Fibroblast of gingiva (primary cell): ENCODE measurements around the gene SEPTIN7.
"Not testable (repeated sequence)": the region's sequence is repeated elsewhere in the genome, so short reads cannot be mapped to it uniquely, and the experiment has no call there.

Source experiments
- DNase-seq: peaks from one replicate; pipeline ENCODE4 v3.0.0-alpha.2; 2011; ENCODE audit warnings: low read depth

Gene SEPTIN7

GRCh38 chr7:35800718-35801391 is at the start of gene SEPTIN7:
TSS of gene SEPTIN7 (plus strand) at chr7:35801057. CDS start at chr7:35801210, 153 bp downstream.
- DNase-seq: peak; percentile 99

- DNase-seq: no peak
These were observed 48.1 kb upstream of the SEPTIN7 start for GRCh38 chr7:35752742-35753141.

GRCh38 chr7:35753761-35754603 is 46.9 kb upstream of the SEPTIN7 start:
- peak; percentile 51 for DNase-seq

GRCh38 chr7:35754741-35755140 is 46.1 kb upstream of the SEPTIN7 start:
- peak; percentile 22 for DNase-seq

GRCh38 chr7:35755711-35756110 is 45.1 kb upstream of the SEPTIN7 start:
- no peak for DNase-seq

GRCh38 chr7:35756453-35756852 is 44.4 kb upstream of the SEPTIN7 start:
- not testable (repeated sequence) for DNase-seq

- no peak for DNase-seq
These were observed 43.3 kb upstream of the SEPTIN7 start for GRCh38 chr7:35757574-35757973.

- DNase-seq: no peak
These were observed 42.4 kb upstream of the SEPTIN7 start for GRCh38 chr7:35758421-35758820.

GRCh38 chr7:35760143-35760745 is 40.6 kb upstream of the SEPTIN7 start:
- peak; percentile 34 for DNase-seq

- no peak for DNase-seq
These were observed 38.8 kb upstream of the SEPTIN7 start for GRCh38 chr7:35761871-35762677.

- no peak for DNase-seq
These were observed 38.1 kb upstream of the SEPTIN7 start for GRCh38 chr7:35762781-35763180.

- DNase-seq: no peak
These were observed 32.5 kb upstream of the SEPTIN7 start for GRCh38 chr7:35768346-35768745.

- DNase-seq: no peak
These were observed 29.1 kb upstream of the SEPTIN7 start for GRCh38 chr7:35771776-35772175.

GRCh38 chr7:35773994-35774393 is 26.9 kb upstream of the SEPTIN7 start:
- no peak for DNase-seq

GRCh38 chr7:35776686-35777085 is 24.2 kb upstream of the SEPTIN7 start:
- no peak for DNase-seq

GRCh38 chr7:35777121-35777520 is 23.7 kb upstream of the SEPTIN7 start:
- DNase-seq: no peak

- no peak for DNase-seq
These were observed 20.8 kb upstream of the SEPTIN7 start for GRCh38 chr7:35780070-35780469.

GRCh38 chr7:35781200-35781701 is 19.6 kb upstream of the SEPTIN7 start:
- DNase-seq: no peak

GRCh38 chr7:35781767-35782515 is 18.9 kb upstream of the SEPTIN7 start:
- no peak for DNase-seq

- no peak for DNase-seq
These were observed 16.5 kb upstream of the SEPTIN7 start for GRCh38 chr7:35784332-35784731.

GRCh38 chr7:35785250-35785649 is 15.6 kb upstream of the SEPTIN7 start:
- DNase-seq: no peak
